Lung (tissue), 12 donors: ENCODE results near the gene SSU72. TPM values are rescaled to one million over a fixed set of nuclear protein-coding genes. Genes with fewer than 3 reads are reported as not detected.

Source experiments
- ATAC-seq: fragments of 200-7000 bp; cut with Tn5 transposase; one replicate; pipeline ENCODE4 v1.9.1; 2020; ENCODE audit warnings: moderate number of reproducible peaks; ENCODE audit not compliant: insufficient read depth, low FRiP score
- DNase-seq, 3 donors: peaks; one replicate each; pipeline ENCODE4 v3.0.0-alpha.2; 2013 to 2017
- H3K27ac ChIP-seq, 2 donors: one replicate each; pipeline ENCODE4 v1.5.1; 2013; ENCODE audit warnings: mild to moderate bottlenecking in 2 of 2, moderate library complexity in 2 of 2, control low read depth in 1 of 2, inconsistent platforms in 1 of 2, low read depth in 1 of 2, low read length in 1 of 2
- H3K27me3 ChIP-seq, 3 donors: one replicate each; pipeline ENCODE4 v1.5.1; 2013; ENCODE audit warnings: low read length in 2 of 3; ENCODE audit not compliant: control insufficient read depth in 3 of 3, insufficient read depth in 3 of 3
- H3K36me3 ChIP-seq, 4 donors: one replicate each; pipeline ENCODE4 v1.5.1; 2013; ENCODE audit warnings: low read length in 4 of 4, mild to moderate bottlenecking in 1 of 4, moderate library complexity in 1 of 4; ENCODE audit not compliant: control insufficient read depth in 4 of 4, insufficient read depth in 4 of 4
- H3K4me1 ChIP-seq, 5 donors: one replicate each; pipeline ENCODE4 v1.5.1; 2013; ENCODE audit warnings: low read length in 5 of 5, mild to moderate bottlenecking in 2 of 5, moderate library complexity in 1 of 5; ENCODE audit not compliant: control insufficient read depth in 5 of 5, insufficient read depth in 5 of 5
- H3K4me3 ChIP-seq: one replicate; pipeline ENCODE4 v1.5.1; 2013; ENCODE audit warnings: mild to moderate bottlenecking, control low read depth, moderate library complexity
- H3K9ac ChIP-seq, 2 donors: one replicate each; pipeline ENCODE4 v1.5.1; 2013; ENCODE audit warnings: low read length in 2 of 2, control low read depth in 1 of 2; ENCODE audit not compliant: insufficient read depth in 1 of 2
- H3K9me3 ChIP-seq, 4 donors: one replicate each; pipeline ENCODE4 v1.5.1; 2013; ENCODE audit warnings: low read length in 3 of 4, mild to moderate bottlenecking in 1 of 4, moderate library complexity in 1 of 4; ENCODE audit not compliant: control insufficient read depth in 4 of 4, insufficient read depth in 3 of 4
- CTCF ChIP-seq: IDR thresholded peaks from 2 replicates; pipeline ENCODE4 v1.5.1; 2012; ENCODE audit warnings: mild to moderate bottlenecking; ENCODE audit errors: control extremely low read depth, extremely low read depth
- WGBS, 2 donors: extraction: QIAGEN DNeasy Blood & Tissue Kit; methylation state at CpG; one replicate each; pipeline ENCODE4 v1.1.7; 2013; 5-methylcytosine and 5-hydroxymethylcytosine counted together
- polyA plus RNA-seq, 2 donors: library from polyadenylated mRNA; stranded (reverse); fragments of 200-250 nt; gene quantifications; one replicate each; pipeline ENCODE4 v1.2.1, GENCODE V29; 2013
- total RNA-seq, 2 donors: library from RNA; depleted of rRNA in 1 of 2; stranded (reverse); fragments of >200 nt in 1 of 2; gene quantifications; one replicate each; pipeline ENCODE4 v1.2.1, GENCODE V29; 2014 to 2021
- donor health status: control.
- donor health status: control.
- donor health status: Bipolar disorder and iron deficiency.
- donor health status: healthy.
- donor health status: DM: yes; HTN: yes; CAD: no.

The SSU72 gene
- total and polyA plus RNA-seq, 4 donors = 63.7 to 128 (median 100) TPM

GRCh38 chr1:1616045-1616790 lies 41.6 kb upstream of the SSU72 start:
- ATAC-seq = no peak
- Histone ChIP-seq H3K27ac (peak overlapping the region; percentile 99 to 100), H3K9ac (peak overlapping the region; percentile 5 to 32), H3K27me3 (no peaks in the 10 kb centered on the region), H3K4me3 (peak overlapping the region; percentile 86), H3K36me3 (peaks cover 0 to 12% (median 9%) of the 10 kb centered on the region in 4 donors), H3K4me1 (peaks cover 3 to 28% (median 13%) of the 10 kb centered on the region in 5 donors), H3K9me3 (no peaks in the 10 kb centered on the region)
- no peak for DNase-seq
- 6 to 9% methylated on average over 56 to 80 of the region's 80 CpGs for WGBS, 2 donors
- no peak for TF ChIP-seq CTCF

GRCh38 chr1:1615256-1616044 lies 40.8 kb upstream of the SSU72 start, which contains the start of gene MIB2:
Gene MIB2, plus strand, starts transcription at chr1:1615500. Its CDS starts 7,953 bp downstream, at chr1:1623453.
- peak within 1 kb of the TSS; percentile 99 to 100 for H3K27ac ChIP-seq
- peak within 1 kb of the TSS; percentile 73 to 83 for H3K9ac ChIP-seq
- peak; percentile 94 for ATAC-seq
- H3K9me3 ChIP-seq = no peaks in the 10 kb centered on the region
- no peak for TF ChIP-seq CTCF
- peak; percentile 97 to 98 (median 97) for DNase-seq
- H3K36me3 ChIP-seq = peaks cover 0 to 12% (median 9%) of the 10 kb centered on the region in 4 donors
- H3K4me1 ChIP-seq = peaks cover 6 to 28% (median 13%) of the 10 kb centered on the region in 5 donors
- H3K27me3 ChIP-seq = no peaks in the 10 kb centered on the region
- 0% methylated on average over 90 to 107 of the region's 107 CpGs for WGBS, 2 donors
- peak within 1 kb of the TSS; percentile 86 for H3K4me3 ChIP-seq

- DNase-seq (no peak), ATAC-seq (no peak)
- TF ChIP-seq CTCF = no peak
- H3K9ac ChIP-seq = peak overlapping the region in 1 of 2 donors; percentile 38
- H3K36me3 ChIP-seq = peaks cover 0 to 12% (median 9%) of the 10 kb centered on the region in 4 donors
- no peaks in the 10 kb centered on the region for H3K27me3 ChIP-seq
- 0% methylated on average over 23 of the region's 23 CpGs for WGBS, 2 donors
- H3K27ac ChIP-seq = peak overlapping the region; percentile 84 to 100
- peaks cover 6 to 28% (median 13%) of the 10 kb centered on the region in 5 donors for H3K4me1 ChIP-seq
- H3K9me3 ChIP-seq = no peaks in the 10 kb centered on the region
- H3K4me3 ChIP-seq = peak overlapping the region; percentile 47
Measured at GRCh38 chr1:1614954-1615255, 40.2 kb upstream of the SSU72 start.
